ENCODE data around the gene PTS.
"Not testable (repeated sequence)": the region's sequence is repeated elsewhere in the genome, so short reads cannot be mapped to it uniquely, and the experiment has no call there.

PTS gene

DNA sequence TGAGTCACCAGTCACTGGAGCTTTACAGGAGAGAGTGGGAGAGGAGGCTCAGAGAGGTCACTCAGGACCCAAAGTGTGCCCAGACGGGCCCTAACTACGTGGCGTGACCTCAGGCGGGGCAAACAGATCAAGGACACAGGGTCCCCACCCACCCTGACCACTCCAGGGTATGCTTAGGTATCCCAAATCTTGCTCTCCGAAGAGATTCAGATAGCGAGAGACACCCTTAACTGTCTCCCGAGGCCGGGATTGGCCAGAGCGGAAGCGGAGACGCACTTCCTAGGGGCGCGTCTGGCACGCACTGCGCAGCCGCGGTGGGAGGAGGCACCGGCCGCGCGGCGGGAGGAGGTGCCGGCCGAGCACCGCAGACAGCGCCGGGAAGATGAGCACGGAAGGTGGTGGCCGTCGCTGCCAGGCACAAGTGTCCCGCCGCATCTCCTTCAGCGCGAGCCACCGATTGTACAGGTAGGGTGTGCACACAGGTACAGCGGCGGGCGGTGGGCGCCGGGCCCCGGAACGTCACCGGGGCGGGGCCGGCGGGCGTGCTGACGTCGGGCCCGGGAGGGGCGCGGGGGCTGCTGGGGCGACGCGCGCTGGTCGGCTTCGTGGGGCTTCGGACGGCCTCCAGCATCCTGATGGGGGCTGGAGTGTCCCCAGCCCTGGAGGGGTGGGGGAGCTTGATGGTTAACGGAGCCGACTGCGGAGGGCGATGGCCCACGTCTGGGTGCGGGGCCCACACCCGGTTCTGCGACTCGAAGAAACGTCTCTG lies at the start of gene PTS:
Gene PTS (plus strand): TSS at position 367 of the 769 bp plus-strand sequence. CDS start 16 bp downstream, at position 383.
- H3K27me3 Mint-ChIP-seq = peaks cover 10% of the 10 kb centered on the region
- peak within 1 kb of the TSS; percentile 80 for H3K4me3 Mint-ChIP-seq
- CTCF ChIA-PET = interaction anchor here (0.8 to 17.0 kb wide), 4 partner anchors 11 to 78 kb away, joined by 3 to 302 read pairs (median 3); no protein-coding TSS in a partner anchor
- no peaks in the 10 kb centered on the region for H3K9me3 Mint-ChIP-seq
- peak; percentile 87 for DNase-seq
- H3K36me3 Mint-ChIP-seq = peaks cover 28% of the 10 kb centered on the region
- H3K27ac Mint-ChIP-seq = peak within 1 kb of the TSS; percentile 97
- peaks cover 31% of the 10 kb centered on the region for H3K4me1 Mint-ChIP-seq

DNA sequence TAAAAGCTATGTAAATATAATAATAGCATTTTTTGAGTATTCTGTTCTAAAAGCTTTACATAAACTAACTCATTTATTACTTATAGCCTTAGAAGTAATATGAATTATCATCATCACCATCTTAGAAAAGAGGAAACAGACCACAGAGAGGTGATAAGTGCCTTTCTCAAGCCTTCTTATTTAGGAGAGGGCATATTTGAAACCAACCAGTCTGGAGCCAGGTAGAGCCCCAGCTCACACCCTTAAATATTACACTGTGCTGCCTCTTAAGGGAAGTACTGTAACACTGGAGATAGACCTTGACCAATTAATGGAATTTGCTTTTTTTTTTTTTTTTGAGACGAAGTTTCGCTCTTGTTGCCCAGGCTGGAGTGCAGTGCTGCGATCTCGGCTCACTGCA lies 48.6 kb upstream of the PTS start:
- Mint-ChIP-seq H3K36me3 (no peaks in the 10 kb centered on the region), H3K4me3 (no peak overlapping the region), H3K27ac (no peak overlapping the region), H3K27me3 (peaks cover 32% of the 10 kb centered on the region), H3K9me3 (no peaks in the 10 kb centered on the region), H3K4me1 (peaks cover 11% of the 10 kb centered on the region)
- DNase-seq = no peak
- CTCF ChIA-PET = interaction anchor here (0.9 to 1.7 kb wide), 2 partner anchors 18 to 64 kb away, joined by 3 to 6 read pairs; no protein-coding TSS in a partner anchor

DNA sequence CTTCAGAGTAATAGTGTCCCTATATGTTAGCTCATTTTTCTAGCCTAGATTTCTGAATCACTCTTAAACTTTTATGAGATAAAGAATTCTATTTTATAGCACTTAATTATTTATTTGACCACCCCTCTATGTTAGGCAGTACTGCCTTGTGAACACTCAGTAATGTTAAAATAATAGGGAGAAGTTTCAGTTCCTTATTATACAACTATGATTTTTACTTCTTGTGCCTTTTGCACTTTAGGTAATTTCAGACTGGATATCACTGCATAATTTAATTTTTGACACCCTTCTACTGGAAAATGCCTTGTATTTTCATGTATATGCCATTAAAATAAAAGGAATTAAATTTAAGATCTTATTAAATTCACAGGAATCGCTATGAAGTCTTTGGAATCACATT lies 47.8 kb upstream of the PTS start:
- Mint-ChIP-seq H3K27ac (no peak overlapping the region), H3K4me3 (no peak overlapping the region), H3K9me3 (no peaks in the 10 kb centered on the region), H3K4me1 (peaks cover 11% of the 10 kb centered on the region), H3K27me3 (peaks cover 32% of the 10 kb centered on the region), H3K36me3 (no peaks in the 10 kb centered on the region)
- DNase-seq = no peak
- CTCF ChIA-PET = interaction anchor here (0.9 to 1.7 kb wide), 2 partner anchors 19 to 65 kb away, joined by 3 to 6 read pairs; no protein-coding TSS in a partner anchor

DNA sequence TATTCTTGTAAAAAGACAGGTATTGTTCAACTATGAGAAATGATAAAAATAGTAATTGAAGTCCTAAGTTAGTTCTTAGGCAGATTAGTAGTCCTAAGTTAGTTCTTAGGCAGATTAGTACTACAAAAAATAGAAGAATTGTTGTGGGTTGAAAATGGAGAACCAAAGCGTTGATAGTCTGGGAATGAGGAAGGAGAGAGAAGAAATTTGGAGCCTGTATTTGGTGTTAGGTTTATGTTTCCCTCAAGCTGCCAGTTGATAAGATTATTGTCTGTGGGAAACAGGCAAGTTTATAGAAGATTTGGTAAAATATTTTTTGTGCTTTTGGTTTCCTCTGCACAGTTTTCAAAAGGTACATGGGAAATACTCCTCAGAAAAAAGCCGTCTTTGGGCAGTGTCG lies 47.3 kb upstream of the PTS start:
- DNase-seq = no peak
- peaks cover 11% of the 10 kb centered on the region for H3K4me1 Mint-ChIP-seq
- no peaks in the 10 kb centered on the region for H3K36me3 Mint-ChIP-seq
- H3K4me3 Mint-ChIP-seq = no peak overlapping the region
- no peak overlapping the region for H3K27ac Mint-ChIP-seq
- CTCF ChIA-PET = no interaction called here
- H3K9me3 Mint-ChIP-seq = no peaks in the 10 kb centered on the region
- peaks cover 32% of the 10 kb centered on the region for H3K27me3 Mint-ChIP-seq

DNA sequence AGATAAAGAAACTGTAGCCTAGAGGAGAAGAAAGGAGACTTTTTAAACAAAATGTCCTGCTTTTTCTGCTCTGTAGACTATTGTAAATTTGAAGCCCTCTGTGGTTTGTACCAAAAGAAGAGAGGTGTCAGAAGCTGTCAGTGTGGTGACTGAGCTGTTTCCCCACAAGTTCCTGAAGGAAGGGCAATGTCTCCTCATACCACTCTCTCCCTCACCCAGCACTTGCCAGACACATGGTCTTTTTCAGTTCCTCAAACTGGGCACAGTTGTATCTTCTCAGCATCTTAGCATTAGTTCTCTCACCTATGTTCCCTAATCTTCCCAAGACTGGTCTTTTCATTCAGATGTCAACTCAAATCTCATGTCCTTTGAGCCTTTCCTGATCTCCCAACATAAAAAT lies 46.6 kb upstream of the PTS start:
- DNase-seq = no peak
- CTCF ChIA-PET = no interaction called here
- H3K4me3 Mint-ChIP-seq = no peak overlapping the region
- H3K36me3 Mint-ChIP-seq = no peaks in the 10 kb centered on the region
- no peaks in the 10 kb centered on the region for H3K9me3 Mint-ChIP-seq
- peaks cover 31% of the 10 kb centered on the region for H3K27me3 Mint-ChIP-seq
- H3K4me1 Mint-ChIP-seq = peaks cover 10% of the 10 kb centered on the region
- no peak overlapping the region for H3K27ac Mint-ChIP-seq

DNA sequence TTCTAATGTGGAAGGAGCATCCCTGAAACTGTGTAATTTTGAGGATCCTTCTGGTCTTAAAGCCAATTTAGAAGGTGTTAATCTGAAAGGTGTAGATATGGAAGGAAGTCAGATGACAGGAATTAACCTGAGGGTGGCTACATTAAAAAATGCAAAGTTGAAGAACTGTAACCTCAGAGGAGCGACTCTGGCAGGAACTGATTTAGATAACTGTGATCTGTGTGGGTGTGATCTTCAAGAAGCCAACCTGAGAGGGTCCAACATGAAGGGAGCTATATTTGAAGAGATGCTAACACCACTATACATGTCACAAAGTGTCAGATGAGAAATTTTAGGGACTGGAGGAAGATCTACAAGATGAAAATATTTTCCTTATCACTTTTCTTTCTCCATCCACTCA lies 43.4 kb upstream of the PTS start:
- CTCF ChIA-PET = no interaction called here
- H3K27ac Mint-ChIP-seq = no peak overlapping the region
- H3K9me3 Mint-ChIP-seq = no peaks in the 10 kb centered on the region
- H3K36me3 Mint-ChIP-seq = no peaks in the 10 kb centered on the region
- H3K4me3 Mint-ChIP-seq = no peak overlapping the region
- peaks cover 18% of the 10 kb centered on the region for H3K27me3 Mint-ChIP-seq
- H3K4me1 Mint-ChIP-seq = no peaks in the 10 kb centered on the region
- no peak for DNase-seq

DNA sequence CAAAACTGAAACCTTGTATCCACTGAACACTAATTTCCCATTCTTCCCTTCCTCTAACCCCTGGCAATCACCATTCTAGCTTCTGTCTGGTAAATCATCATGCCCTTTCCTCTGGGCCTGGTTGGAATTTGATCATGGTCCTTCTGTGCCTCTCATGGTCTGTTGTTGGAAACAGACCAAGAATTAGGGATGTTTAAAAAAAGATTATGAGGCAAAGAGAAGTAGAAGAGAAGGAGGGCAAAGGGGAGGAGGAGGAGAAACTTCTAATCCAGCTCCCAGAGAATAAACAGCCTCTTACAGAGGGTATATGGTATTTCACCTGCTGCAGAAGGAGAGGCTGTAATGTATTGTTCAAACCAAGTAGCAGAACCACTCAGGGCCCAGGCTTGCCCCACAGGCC lies 40.3 kb upstream of the PTS start:
- no peak overlapping the region for H3K4me3 Mint-ChIP-seq
- no peak overlapping the region for H3K27ac Mint-ChIP-seq
- H3K27me3 Mint-ChIP-seq = no peaks in the 10 kb centered on the region
- H3K36me3 Mint-ChIP-seq = no peaks in the 10 kb centered on the region
- no peaks in the 10 kb centered on the region for H3K9me3 Mint-ChIP-seq
- no peaks in the 10 kb centered on the region for H3K4me1 Mint-ChIP-seq
- CTCF ChIA-PET = interaction anchor here (1.1 kb wide), 1 partner anchor 10 kb away, joined by 3 read pairs; no protein-coding TSS in a partner anchor
- DNase-seq = no peak

DNA sequence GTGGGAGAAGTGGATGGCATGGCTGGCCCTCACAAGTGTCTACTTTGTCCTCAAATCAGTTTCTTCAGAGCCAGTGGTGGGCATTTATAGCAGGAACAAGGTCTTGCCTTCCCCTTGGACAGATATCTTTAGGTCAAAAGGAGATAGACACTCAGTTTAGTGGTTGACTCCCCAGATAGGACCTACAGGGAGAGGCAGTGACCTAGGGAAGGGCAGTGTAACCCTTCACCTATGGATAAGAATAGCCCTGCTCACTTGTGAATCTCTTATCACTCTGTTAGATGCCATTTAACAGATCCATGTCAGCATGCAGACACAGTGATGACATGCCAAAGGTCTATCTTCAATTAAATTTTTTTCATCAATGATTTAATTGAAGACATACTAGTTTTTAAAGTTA lies 39.9 kb upstream of the PTS start:
- no peak for DNase-seq
- H3K27ac Mint-ChIP-seq = no peak overlapping the region
- CTCF ChIA-PET = no interaction called here
- H3K9me3 Mint-ChIP-seq = no peaks in the 10 kb centered on the region
- no peaks in the 10 kb centered on the region for H3K36me3 Mint-ChIP-seq
- H3K4me3 Mint-ChIP-seq = no peak overlapping the region
- no peaks in the 10 kb centered on the region for H3K4me1 Mint-ChIP-seq
- no peaks in the 10 kb centered on the region for H3K27me3 Mint-ChIP-seq

DNA sequence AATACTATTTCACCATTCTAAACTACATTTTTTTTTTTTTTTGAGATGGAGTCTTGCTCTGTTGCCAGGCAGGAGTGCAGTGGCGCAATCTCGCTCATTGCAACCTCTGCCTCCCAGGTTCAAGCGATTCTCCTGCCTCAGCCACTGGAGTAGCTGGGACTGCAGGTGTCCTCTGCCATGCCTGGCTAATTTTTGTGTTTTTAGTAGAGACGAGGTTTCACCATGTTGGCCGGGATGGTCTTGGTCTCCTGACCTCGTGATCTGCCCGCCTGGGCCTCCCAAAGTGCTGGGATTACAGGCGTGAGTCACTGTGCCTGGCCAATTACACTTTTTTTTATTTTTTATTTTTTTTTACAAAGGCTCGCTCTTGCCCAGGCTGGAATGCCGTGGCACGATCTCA lies 31.1 kb upstream of the PTS start:
- CTCF ChIA-PET = interaction anchor here (0.7 to 1.2 kb wide), 2 partner anchors 13 to 85 kb away, joined by 3 to 8 read pairs; no protein-coding TSS in a partner anchor
- not testable (repeated sequence) for DNase-seq, H3K36me3 Mint-ChIP-seq, H3K9me3 Mint-ChIP-seq, H3K27ac Mint-ChIP-seq, H3K27me3 Mint-ChIP-seq, H3K4me1 Mint-ChIP-seq, H3K4me3 Mint-ChIP-seq

DNA sequence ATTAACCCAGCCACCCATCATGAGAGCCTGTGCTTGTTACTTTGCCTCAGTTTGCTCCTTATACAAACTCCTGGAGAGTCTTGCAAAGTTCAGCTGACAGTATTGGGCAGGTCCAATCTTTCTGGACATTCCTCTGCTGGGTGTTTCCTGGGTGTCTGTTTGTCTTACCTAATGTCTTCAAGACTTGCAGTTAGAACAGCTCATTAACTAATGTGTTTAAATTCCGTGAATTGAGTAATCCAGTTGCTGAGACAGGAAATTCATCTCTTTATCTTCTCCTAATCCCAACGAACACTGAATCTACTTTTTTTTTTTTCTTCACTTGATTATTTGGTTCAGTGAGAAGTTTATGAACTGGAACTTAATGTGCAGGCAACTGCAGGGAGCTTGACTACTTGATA lies 30.3 kb upstream of the PTS start:
- CTCF ChIA-PET = interaction anchor here (0.6 to 1.2 kb wide), 3 partner anchors 78 to 84 kb away, joined by 3 to 8 read pairs (median 5); no protein-coding TSS in a partner anchor
- H3K27ac Mint-ChIP-seq = no peak overlapping the region
- no peak for DNase-seq
- no peaks in the 10 kb centered on the region for H3K36me3 Mint-ChIP-seq
- H3K9me3 Mint-ChIP-seq = no peaks in the 10 kb centered on the region
- no peaks in the 10 kb centered on the region for H3K27me3 Mint-ChIP-seq
- H3K4me1 Mint-ChIP-seq = no peaks in the 10 kb centered on the region
- H3K4me3 Mint-ChIP-seq = no peak overlapping the region

DNA sequence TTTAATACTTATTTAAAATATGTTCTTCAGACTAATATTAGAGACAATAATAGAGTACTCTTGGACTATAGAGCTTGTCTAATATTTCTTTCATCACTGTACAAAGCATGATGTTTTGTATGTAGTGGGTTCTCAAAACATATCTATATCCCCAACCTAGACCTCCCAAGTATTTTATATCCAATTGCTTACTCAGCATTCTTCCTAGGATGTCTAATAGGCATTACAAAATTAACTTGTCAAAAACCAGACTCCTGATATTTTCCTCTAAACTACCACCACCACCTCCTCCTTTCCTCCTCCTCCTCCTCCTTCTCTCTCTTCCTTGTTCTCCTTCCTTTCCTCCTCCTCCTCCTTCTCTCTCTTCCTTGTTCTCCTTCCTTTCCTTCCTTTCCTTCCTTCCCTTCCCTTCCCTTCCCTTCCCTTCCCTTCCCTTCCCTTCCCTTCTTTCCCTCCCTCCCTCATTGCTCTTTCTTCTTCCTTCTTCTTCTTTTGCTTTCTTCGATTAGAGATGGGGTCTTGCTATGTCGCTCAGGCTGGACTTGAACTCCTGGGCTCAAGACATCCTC lies 29.6 kb upstream of the PTS start:
- H3K9me3 Mint-ChIP-seq = no peaks in the 10 kb centered on the region
- no peaks in the 10 kb centered on the region for H3K36me3 Mint-ChIP-seq
- H3K4me3 Mint-ChIP-seq = no peak overlapping the region
- no peak for DNase-seq
- H3K27ac Mint-ChIP-seq = no peak overlapping the region
- CTCF ChIA-PET = interaction anchor here (0.7 kb wide), 1 partner anchor 77 kb away, joined by 3 read pairs; no protein-coding TSS in a partner anchor
- no peaks in the 10 kb centered on the region for H3K4me1 Mint-ChIP-seq
- no peaks in the 10 kb centered on the region for H3K27me3 Mint-ChIP-seq

DNA sequence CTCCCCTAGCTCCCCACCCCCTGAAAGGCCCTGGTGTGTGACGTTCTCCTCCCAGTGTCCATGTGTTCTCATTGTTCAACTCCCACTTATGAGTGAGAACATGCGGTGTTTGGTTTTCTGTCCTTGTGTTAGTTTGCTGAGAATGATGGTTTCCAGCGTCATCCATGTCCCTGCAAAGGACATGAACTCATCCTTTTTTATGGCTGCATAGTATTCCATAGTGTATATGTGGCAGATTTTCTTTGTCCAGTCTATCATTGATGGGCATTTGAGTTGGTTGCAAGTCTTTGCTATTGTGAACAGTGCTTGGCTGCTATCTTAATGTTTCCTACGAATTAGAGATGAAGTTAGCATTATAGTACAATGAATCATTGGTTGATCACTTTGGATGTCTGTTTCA lies 27.1 kb upstream of the PTS start:
- H3K36me3 Mint-ChIP-seq, CTCF ChIA-PET, H3K27ac Mint-ChIP-seq, H3K27me3 Mint-ChIP-seq, H3K4me1 Mint-ChIP-seq, H3K9me3 Mint-ChIP-seq, H3K4me3 Mint-ChIP-seq, DNase-seq: not testable (repeated sequence)

DNA sequence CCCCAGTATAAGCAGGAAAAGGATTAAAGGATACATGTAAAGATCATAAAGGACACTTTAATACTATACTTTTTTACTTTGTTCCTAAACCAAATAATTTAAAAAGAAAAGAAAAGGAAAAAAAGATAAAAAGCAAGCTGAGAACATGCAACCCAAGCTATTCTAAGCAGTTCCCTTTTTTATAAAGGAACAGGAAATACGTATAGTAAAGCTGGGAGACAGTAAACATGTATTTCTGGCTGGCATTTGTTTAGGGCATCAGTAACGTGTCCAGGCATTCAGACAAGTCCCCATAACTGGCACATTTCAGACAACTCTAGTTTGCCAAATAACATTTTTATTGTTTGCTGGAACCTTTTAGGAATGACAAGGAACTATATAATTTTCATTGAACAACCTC lies 26.0 kb upstream of the PTS start:
- peaks cover 4% of the 10 kb centered on the region for H3K27me3 Mint-ChIP-seq
- CTCF ChIA-PET = no interaction called here
- H3K27ac Mint-ChIP-seq = no peak overlapping the region
- H3K36me3 Mint-ChIP-seq = no peaks in the 10 kb centered on the region
- H3K4me3 Mint-ChIP-seq = no peak overlapping the region
- H3K4me1 Mint-ChIP-seq = no peaks in the 10 kb centered on the region
- DNase-seq = no peak
- H3K9me3 Mint-ChIP-seq = no peaks in the 10 kb centered on the region

DNA sequence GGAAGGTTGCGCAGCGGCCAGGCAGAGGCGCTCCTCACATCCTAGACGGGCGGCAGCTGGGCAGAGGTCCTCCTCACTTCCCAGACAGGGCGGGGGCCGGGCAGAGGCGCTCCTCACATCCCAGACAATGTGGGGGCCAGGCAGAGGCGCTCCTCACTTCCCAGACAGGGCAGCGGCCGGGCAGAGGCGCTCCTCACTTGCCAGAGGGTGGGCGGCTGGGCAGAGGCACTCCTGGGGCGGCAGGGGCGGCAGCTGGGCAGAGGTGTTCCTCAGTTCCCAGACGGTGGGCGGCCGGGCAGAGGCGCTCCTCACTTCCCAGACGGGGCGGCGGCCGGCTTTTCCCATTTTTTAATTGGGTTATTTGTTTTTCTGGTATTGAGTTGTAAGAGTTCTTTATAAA lies 20.2 kb upstream of the PTS start:
- Mint-ChIP-seq H3K36me3 (no peaks in the 10 kb centered on the region), H3K4me3 (no peak overlapping the region), H3K9me3 (no peaks in the 10 kb centered on the region), H3K27ac (no peak overlapping the region), H3K27me3 (peaks cover 8% of the 10 kb centered on the region), H3K4me1 (no peaks in the 10 kb centered on the region)
- CTCF ChIA-PET = interaction anchor here (0.7 kb wide), 1 partner anchor 31 kb away, joined by 4 read pairs; the partner anchor contains the start of gene BCO2
- no peak for DNase-seq

DNA sequence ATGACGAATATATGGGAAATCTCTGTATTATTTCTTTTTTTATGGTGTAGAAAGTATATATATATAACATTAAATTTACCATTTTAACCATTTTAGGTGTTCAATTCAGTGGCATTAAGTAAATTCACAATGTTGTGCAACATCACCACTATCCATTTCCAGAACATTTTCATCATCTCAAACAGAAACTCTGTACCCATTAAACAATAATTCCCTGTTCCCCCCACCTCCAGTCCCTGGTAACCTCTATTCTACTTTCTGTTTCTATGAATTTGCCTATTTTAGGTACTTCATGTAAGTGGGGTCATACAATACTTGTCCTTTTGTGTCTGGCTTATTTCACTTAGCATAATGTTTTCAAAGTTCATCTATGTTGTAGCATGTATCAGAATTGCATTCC lies 15.3 kb upstream of the PTS start:
- peaks cover 8% of the 10 kb centered on the region for H3K27me3 Mint-ChIP-seq
- H3K9me3 Mint-ChIP-seq = no peaks in the 10 kb centered on the region
- H3K4me3 Mint-ChIP-seq = no peak overlapping the region
- DNase-seq = no peak
- no peaks in the 10 kb centered on the region for H3K36me3 Mint-ChIP-seq
- no peaks in the 10 kb centered on the region for H3K4me1 Mint-ChIP-seq
- CTCF ChIA-PET = no interaction called here
- no peak overlapping the region for H3K27ac Mint-ChIP-seq

All from activated naive CD4-positive, alpha-beta T cell treated with anti-CD3 and anti-CD28 coated beads, Interleukin-2, amount 10 ng/mL, durations not matched to agents 7 days and 5 days (primary cell).